Prostate gland (tissue), 2 donors: ENCODE data around the gene DYNC1LI2.

ENCODE experiments used
- CTCF ChIP-seq, 4 experiments: fragments of 200-600 bp in 2 of 4; fragments of 450-650 bp in 2 of 4; sonication (generic) in 2 of 4; IDR thresholded peaks; 1 replicate in 3 of 4; 2 replicates in 1 of 4; pipeline ENCODE4 v1.5.1; 2016 to 2019; ENCODE audit warnings: antibody characterized with exemption in 4 of 4, mild to moderate bottlenecking in 2 of 4, moderate library complexity in 2 of 4
- POLR2A ChIP-seq: fragments of 450-650 bp; IDR thresholded peaks from one replicate; pipeline ENCODE4 v1.6.1; 2016; ENCODE audit warnings: antibody characterized with exemption, mild to moderate bottlenecking
- POLR2AphosphoS5 ChIP-seq: sonication (generic); formaldehyde crosslinking; IDR thresholded peaks from one replicate; pipeline ENCODE4 v1.6.1; 2017; ENCODE audit warnings: antibody characterized with exemption

- TF ChIP-seq CTCF (IDR thresholded peaks at IDR 0.05) (no peak), POLR2A (no peak), POLR2AphosphoS5 (no peak)
Observed at GRCh38 chr16:66800856-66801255, 49.4 kb upstream of the DYNC1LI2 start.
